ENCODE results near the gene SEPTIN2.
"Not testable (repeated sequence)": the region's sequence is repeated elsewhere in the genome, so short reads cannot be mapped to it uniquely, and the experiment has no call there.

SEPTIN2 gene

DNA sequence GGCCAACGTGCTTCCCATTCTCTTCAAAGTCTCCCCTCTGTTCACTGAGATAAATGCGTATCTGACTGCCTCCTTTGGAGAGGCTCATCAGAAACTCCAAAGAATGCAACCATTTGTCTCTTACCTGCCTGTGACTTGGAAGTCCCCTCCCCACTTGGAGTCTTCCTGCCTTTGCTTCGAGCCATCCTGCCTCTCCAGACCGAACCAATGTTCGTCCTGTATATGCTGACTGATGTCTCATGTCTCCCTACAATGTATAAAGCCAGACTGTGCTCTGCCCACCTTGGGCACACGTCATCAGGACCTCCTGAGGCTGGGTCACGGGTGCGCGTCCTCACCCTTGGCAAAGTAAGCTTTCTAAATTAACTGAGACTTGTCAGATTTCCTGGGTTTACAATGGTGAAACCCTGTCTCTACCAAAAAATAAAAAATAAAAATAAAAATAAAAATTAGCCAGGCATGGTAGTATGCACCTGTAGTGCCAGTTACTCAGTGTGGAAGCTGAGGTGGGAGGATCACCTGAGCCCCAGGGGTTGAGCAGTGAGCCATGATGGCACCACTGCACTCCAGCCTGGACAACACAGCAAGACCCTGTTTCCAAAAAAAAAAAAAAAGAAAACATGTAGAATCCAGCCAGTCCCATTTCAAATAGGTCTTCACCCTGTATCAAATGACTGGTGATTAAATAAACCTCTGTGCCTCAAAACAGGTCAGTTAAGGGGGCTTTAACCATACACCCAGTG lies 29.2 kb upstream of the SEPTIN2 start:
- Histone ChIP-seq H3K36me3 (ENCODE audit: control insufficient read depth, insufficient read depth, low read length) (peaks cover 35% of the 10 kb centered on the region), H3K4me1 (ENCODE audit: control insufficient read depth, insufficient read depth, low read length, poor library complexity, severe bottlenecking) (no peaks in the 10 kb centered on the region), H3K9me3 (ENCODE audit: control insufficient read depth, low read length) (no peaks in the 10 kb centered on the region), H3K4me3 (ENCODE audit: extremely low read depth, insufficient read depth, low read length, poor library complexity, severe bottlenecking) (no peak overlapping the region), H3K27ac (ENCODE audit: low read depth, low read length, severe bottlenecking) (no peak overlapping the region)
- 88 to 93% methylated on average over 9 of the region's 9 CpGs for WGBS, 2 experiments (ENCODE audit: insufficient coverage in 2 of 2)

DNA sequence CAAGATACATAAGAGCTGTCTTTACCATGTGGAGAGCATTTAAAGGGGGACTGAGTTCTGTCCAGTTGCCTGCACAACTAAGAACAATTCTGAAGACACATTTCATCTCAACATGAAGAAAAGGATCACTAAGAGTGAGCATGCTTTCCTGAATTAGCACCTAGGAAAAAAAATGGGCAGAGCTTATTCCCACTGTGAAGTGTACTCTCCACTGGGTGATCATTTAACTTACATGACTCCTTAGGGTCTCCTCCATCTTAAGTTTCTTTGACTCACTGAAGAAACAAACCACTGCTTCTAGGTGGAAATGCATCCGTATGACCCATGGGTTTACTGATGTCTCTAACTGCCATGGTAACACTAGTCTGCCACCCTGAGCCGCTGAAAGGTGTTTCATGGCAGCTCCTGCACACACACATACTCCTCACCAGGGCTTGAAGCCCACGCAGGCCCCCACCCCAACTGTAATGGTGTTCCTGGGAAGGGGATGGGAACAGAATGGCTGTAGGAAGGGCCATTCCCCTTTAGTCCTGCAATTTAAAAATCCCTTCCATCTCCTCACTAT lies 27.3 kb upstream of the SEPTIN2 start:
- 100% methylated on average over 1 of the region's 3 CpGs for WGBS, 2 experiments (ENCODE audit: insufficient coverage in 2 of 2)
- H3K9me3 ChIP-seq (ENCODE audit: control insufficient read depth, low read length) = no peaks in the 10 kb centered on the region
- H3K4me1 ChIP-seq (ENCODE audit: control insufficient read depth, insufficient read depth, low read length, poor library complexity, severe bottlenecking) = no peaks in the 10 kb centered on the region
- H3K27ac ChIP-seq (ENCODE audit: low read depth, low read length, severe bottlenecking) = no peak overlapping the region
- no peak overlapping the region for H3K4me3 ChIP-seq (ENCODE audit: extremely low read depth, insufficient read depth, low read length, poor library complexity, severe bottlenecking)
- peaks cover 35% of the 10 kb centered on the region for H3K36me3 ChIP-seq (ENCODE audit: control insufficient read depth, insufficient read depth, low read length)

DNA sequence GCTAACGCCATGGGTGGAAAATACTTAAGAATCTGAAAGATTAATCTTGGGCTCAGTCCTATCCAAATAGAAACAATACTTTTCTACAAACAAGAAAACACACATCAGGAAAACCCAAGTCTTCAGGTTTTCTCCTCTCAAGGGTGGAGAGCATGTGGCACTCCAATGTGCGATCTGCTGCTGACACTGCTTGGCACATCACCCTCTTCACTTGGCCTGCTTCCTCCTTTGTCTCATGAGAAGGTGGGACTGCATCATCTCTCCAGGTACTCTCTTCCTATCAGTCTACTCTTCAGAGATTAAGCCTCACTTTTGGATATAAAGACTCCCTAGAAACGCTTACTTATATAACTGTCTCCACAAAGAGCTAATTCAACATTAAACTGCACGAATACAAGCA lies 26.7 kb upstream of the SEPTIN2 start:
- Histone ChIP-seq H3K9me3 (ENCODE audit: control insufficient read depth, low read length) (no peaks in the 10 kb centered on the region), H3K4me3 (ENCODE audit: extremely low read depth, insufficient read depth, low read length, poor library complexity, severe bottlenecking) (no peak overlapping the region), H3K27ac (ENCODE audit: low read depth, low read length, severe bottlenecking) (no peak overlapping the region), H3K4me1 (ENCODE audit: control insufficient read depth, insufficient read depth, low read length, poor library complexity, severe bottlenecking) (no peaks in the 10 kb centered on the region), H3K36me3 (ENCODE audit: control insufficient read depth, insufficient read depth, low read length) (peaks cover 38% of the 10 kb centered on the region)
- WGBS, 2 experiments (ENCODE audit: insufficient coverage in 2 of 2) = 98 to 100% methylated on average over 2 to 4 of the region's 4 CpGs

DNA sequence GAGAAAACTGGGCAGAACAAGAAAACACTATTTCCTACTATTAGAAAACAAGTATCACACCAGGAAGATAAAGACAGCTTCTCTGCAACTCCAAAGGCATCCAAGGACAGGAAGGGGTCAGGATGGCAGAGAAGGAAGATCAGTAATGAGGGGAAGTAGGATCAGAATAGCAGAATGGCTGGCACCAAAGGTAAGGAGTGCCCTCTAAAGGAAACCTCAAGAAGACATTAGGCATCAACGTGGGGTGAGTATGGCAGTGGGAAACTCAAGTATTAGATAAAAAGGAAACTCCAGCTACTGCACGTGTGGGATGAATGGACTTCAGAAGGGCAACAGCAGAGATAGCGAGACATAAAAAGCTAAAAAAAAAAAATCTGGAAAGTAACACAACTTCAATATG lies 26.1 kb upstream of the SEPTIN2 start:
- Histone ChIP-seq H3K4me3 (ENCODE audit: extremely low read depth, insufficient read depth, low read length, poor library complexity, severe bottlenecking) (no peak overlapping the region), H3K4me1 (ENCODE audit: control insufficient read depth, insufficient read depth, low read length, poor library complexity, severe bottlenecking) (no peaks in the 10 kb centered on the region), H3K9me3 (ENCODE audit: control insufficient read depth, low read length) (no peaks in the 10 kb centered on the region), H3K36me3 (ENCODE audit: control insufficient read depth, insufficient read depth, low read length) (peaks cover 39% of the 10 kb centered on the region), H3K27ac (ENCODE audit: low read depth, low read length, severe bottlenecking) (no peak overlapping the region)
- 75 to 80% methylated on average over 2 to 3 of the region's 3 CpGs for WGBS, 2 experiments (ENCODE audit: insufficient coverage in 2 of 2)

DNA sequence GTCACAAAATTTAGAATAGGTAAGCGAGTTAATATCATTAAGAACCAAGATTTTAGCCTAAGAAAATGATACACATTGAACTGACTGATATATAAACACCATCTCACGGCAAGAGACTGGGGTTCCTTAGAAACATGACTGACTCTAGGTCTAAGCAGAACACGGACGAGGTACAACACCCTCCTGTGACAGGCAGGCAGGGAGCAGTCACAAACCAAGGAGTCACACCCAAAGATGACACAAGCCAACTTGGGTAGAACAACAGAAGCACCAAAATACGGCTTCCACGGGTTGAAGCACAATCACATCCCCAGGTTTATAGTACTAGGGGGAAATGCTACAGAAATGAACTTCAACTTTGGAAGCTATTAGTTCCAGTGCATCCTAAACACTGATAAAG lies 24.6 kb upstream of the SEPTIN2 start:
- H3K9me3 ChIP-seq (ENCODE audit: control insufficient read depth, low read length) = no peaks in the 10 kb centered on the region
- peaks cover 35% of the 10 kb centered on the region for H3K36me3 ChIP-seq (ENCODE audit: control insufficient read depth, insufficient read depth, low read length)
- H3K27ac ChIP-seq (ENCODE audit: low read depth, low read length, severe bottlenecking) = no peak overlapping the region
- no peaks in the 10 kb centered on the region for H3K4me1 ChIP-seq (ENCODE audit: control insufficient read depth, insufficient read depth, low read length, poor library complexity, severe bottlenecking)
- WGBS, 2 experiments (ENCODE audit: insufficient coverage in 2 of 2) = 98 to 100% methylated on average over 4 to 6 of the region's 6 CpGs
- H3K4me3 ChIP-seq (ENCODE audit: extremely low read depth, insufficient read depth, low read length, poor library complexity, severe bottlenecking) = no peak overlapping the region

DNA sequence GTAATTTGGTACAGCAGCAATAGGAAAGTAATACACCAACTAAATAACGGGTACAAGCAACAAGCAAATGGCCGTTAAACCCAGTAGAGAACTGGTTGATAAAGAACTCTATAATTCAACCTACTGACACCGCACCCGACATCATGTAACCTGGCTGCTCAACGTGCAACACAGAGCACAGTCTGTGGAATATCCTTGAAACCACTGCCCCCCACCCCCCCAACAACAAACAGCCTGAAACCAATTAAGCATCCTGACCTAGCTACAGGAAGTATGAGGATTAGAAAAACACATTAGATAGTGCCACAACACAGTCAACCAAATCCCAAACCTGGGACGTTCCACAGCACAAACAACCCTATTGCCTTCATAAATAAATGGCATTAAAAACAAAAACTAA lies 23.7 kb upstream of the SEPTIN2 start:
- H3K27ac ChIP-seq (ENCODE audit: low read depth, low read length, severe bottlenecking) = no peak overlapping the region
- peaks cover 35% of the 10 kb centered on the region for H3K36me3 ChIP-seq (ENCODE audit: control insufficient read depth, insufficient read depth, low read length)
- 100% methylated on average over 1 to 2 of the region's 6 CpGs for WGBS, 2 experiments (ENCODE audit: insufficient coverage in 2 of 2)
- no peaks in the 10 kb centered on the region for H3K9me3 ChIP-seq (ENCODE audit: control insufficient read depth, low read length)
- H3K4me3 ChIP-seq (ENCODE audit: extremely low read depth, insufficient read depth, low read length, poor library complexity, severe bottlenecking) = no peak overlapping the region
- no peaks in the 10 kb centered on the region for H3K4me1 ChIP-seq (ENCODE audit: control insufficient read depth, insufficient read depth, low read length, poor library complexity, severe bottlenecking)

DNA sequence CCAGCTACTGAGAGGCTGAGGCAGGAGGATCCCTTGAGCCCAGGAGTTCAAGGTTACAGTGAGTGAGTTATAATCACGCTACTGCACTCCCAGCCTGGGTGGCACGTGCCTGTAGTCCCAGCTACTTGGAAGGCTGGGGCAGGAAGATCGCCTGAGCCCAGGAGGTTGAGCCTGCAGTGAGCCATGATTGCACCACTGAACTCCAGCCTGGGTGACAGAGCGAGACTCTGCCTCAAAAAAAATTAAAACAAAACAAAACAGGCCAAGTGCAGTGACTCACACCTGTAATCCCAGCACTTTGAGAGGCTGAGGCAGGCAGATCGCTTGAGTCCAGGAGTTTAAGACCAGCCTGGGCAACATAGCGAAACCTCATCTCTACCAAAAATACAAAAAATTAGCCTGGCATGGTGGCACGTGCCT lies 22.3 kb upstream of the SEPTIN2 start:
- WGBS, 2 experiments (ENCODE audit: insufficient coverage in 2 of 2) = 95 to 99% methylated on average over 7 of the region's 7 CpGs
- H3K9me3 ChIP-seq (ENCODE audit: control insufficient read depth, low read length); H3K27ac ChIP-seq (ENCODE audit: low read depth, low read length, severe bottlenecking); H3K4me1 ChIP-seq (ENCODE audit: control insufficient read depth, insufficient read depth, low read length, poor library complexity, severe bottlenecking); H3K4me3 ChIP-seq (ENCODE audit: extremely low read depth, insufficient read depth, low read length, poor library complexity, severe bottlenecking): not testable (repeated sequence)
- H3K36me3 ChIP-seq (ENCODE audit: control insufficient read depth, insufficient read depth, low read length) = peaks cover 37% of the 10 kb centered on the region

DNA sequence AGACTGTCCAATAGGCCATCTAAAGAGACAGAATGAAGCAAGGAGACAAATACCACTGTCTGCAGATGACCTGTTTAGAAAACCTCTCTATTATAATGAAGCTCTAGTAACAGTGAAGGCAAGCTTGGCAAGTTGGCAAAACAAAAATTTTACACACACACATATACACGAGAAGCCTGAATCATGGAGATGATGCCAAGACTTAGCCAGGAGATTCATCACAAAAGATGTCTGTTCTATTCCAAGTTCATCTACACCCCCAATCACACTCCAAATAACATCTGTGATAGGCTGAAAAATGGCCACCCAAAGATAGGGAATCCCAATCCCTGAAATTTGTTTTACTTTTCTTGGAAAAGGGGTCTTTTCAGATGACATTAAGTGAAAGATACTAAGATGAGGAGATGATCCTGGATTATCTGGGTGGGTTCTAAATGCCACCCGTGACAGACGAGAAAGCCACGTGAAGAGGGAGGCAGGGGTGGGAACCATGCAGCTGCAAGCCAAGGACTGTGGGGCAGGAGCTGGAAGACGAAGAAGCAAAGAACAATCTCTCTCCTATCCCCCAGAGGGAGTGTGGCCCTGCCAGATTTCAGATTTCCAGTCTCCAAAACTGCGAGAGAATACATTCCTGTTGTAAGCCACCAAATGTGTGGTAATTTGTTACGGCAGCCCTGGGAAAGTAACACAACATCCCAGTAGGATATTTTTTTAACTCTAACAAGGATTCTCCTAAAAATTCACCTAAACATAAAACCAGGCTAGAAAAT lies 20.2 kb upstream of the SEPTIN2 start:
- no peaks in the 10 kb centered on the region for H3K9me3 ChIP-seq (ENCODE audit: control insufficient read depth, low read length)
- peaks cover 23% of the 10 kb centered on the region for H3K36me3 ChIP-seq (ENCODE audit: control insufficient read depth, insufficient read depth, low read length)
- WGBS, 2 experiments (ENCODE audit: insufficient coverage in 2 of 2) = 83 to 91% methylated on average over 4 to 7 of the region's 7 CpGs
- H3K4me3 ChIP-seq (ENCODE audit: extremely low read depth, insufficient read depth, low read length, poor library complexity, severe bottlenecking) = no peak overlapping the region
- no peak overlapping the region for H3K27ac ChIP-seq (ENCODE audit: low read depth, low read length, severe bottlenecking)
- H3K4me1 ChIP-seq (ENCODE audit: control insufficient read depth, insufficient read depth, low read length, poor library complexity, severe bottlenecking) = no peaks in the 10 kb centered on the region

DNA sequence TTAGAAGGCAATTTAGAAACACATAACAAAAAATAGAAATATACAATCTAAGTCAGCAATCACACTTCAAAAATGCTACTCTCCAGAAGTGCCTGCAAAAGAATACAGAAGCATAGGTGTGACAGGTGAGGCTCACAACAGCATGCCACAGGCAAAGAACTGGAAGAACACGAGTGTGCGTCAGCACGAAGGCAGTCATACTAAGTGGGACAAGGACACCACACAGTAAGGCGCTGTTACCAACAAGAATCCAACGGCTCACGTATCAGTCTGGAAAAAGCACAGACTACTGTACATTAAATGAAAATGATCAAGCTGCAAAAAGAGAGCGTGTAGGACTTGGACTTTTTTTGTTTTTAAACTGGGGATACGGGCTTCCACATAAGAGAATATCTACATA lies 19.0 kb upstream of the SEPTIN2 start:
- H3K9me3 ChIP-seq (ENCODE audit: control insufficient read depth, low read length) = no peaks in the 10 kb centered on the region
- no peaks in the 10 kb centered on the region for H3K4me1 ChIP-seq (ENCODE audit: control insufficient read depth, insufficient read depth, low read length, poor library complexity, severe bottlenecking)
- no peak overlapping the region for H3K27ac ChIP-seq (ENCODE audit: low read depth, low read length, severe bottlenecking)
- 97% methylated on average over 6 to 7 of the region's 8 CpGs for WGBS, 2 experiments (ENCODE audit: insufficient coverage in 2 of 2)
- H3K36me3 ChIP-seq (ENCODE audit: control insufficient read depth, insufficient read depth, low read length) = peaks cover 23% of the 10 kb centered on the region
- H3K4me3 ChIP-seq (ENCODE audit: extremely low read depth, insufficient read depth, low read length, poor library complexity, severe bottlenecking) = no peak overlapping the region

DNA sequence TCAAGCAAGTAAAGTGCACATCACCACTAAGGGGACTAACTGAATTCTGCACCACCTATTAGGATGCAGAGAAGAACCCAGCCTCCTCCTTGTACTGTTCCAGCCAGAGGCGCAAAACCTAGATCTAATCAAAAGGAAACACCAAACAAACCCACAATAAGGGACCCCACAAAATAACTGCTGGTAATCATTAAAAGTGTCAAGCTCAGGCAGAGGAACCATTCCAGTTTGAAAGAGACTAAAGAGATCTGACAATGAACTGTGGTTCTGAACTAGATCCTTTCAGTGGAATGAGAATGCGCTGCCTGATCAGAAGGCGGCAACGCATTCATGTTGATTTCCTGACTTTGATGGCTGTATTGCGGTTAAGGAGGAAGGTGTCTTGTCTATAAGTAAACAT lies 17.1 kb upstream of the SEPTIN2 start:
- no CpG with 5 or more reads among the region's 5 CpGs for WGBS, 2 experiments (ENCODE audit: insufficient coverage in 2 of 2)
- Histone ChIP-seq H3K4me1 (ENCODE audit: control insufficient read depth, insufficient read depth, low read length, poor library complexity, severe bottlenecking) (peaks cover 5% of the 10 kb centered on the region), H3K4me3 (ENCODE audit: extremely low read depth, insufficient read depth, low read length, poor library complexity, severe bottlenecking) (no peak overlapping the region), H3K9me3 (ENCODE audit: control insufficient read depth, low read length) (no peaks in the 10 kb centered on the region), H3K27ac (ENCODE audit: low read depth, low read length, severe bottlenecking) (no peak overlapping the region), H3K36me3 (ENCODE audit: control insufficient read depth, insufficient read depth, low read length) (peaks cover 23% of the 10 kb centered on the region)

DNA sequence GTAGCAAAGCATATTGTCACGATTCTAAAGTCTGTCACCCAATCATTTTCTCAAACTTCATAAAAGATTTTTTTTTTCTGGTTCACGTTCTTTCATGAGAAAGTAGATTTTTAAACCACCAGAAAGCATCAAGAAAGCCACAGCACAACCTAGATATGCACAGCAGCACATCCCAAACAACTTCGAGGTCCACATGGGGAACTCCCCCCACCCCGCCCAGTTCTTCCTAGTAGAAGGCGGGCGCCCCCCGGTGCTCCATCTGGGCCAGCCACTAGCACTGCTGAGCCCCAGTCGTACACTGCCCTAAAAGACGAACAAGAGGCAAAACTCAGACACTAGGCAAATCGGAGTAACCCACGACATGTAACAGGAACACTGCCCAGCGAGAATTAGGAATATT lies 15.7 kb upstream of the SEPTIN2 start:
- H3K9me3 ChIP-seq (ENCODE audit: control insufficient read depth, low read length) = no peaks in the 10 kb centered on the region
- 90 to 96% methylated on average over 10 to 11 of the region's 12 CpGs for WGBS, 2 experiments (ENCODE audit: insufficient coverage in 2 of 2)

More for the DNA sequence above, 15.7 kb upstream of the SEPTIN2 start:
- no peak overlapping the region for H3K4me3 ChIP-seq (ENCODE audit: extremely low read depth, insufficient read depth, low read length, poor library complexity, severe bottlenecking)
- peaks cover 5% of the 10 kb centered on the region for H3K4me1 ChIP-seq (ENCODE audit: control insufficient read depth, insufficient read depth, low read length, poor library complexity, severe bottlenecking)
- peaks cover 19% of the 10 kb centered on the region for H3K36me3 ChIP-seq (ENCODE audit: control insufficient read depth, insufficient read depth, low read length)
- no peak overlapping the region for H3K27ac ChIP-seq (ENCODE audit: low read depth, low read length, severe bottlenecking)
